IPS DF 19.7 (cell line): ENCODE data around the gene ARVCF.

Source experiments
- DNase-seq: peaks from one replicate; pipeline ENCODE4 v3.0.0-alpha.2; 2013; ENCODE audit warnings: low read depth, low spot score

Gene ARVCF

DNA sequence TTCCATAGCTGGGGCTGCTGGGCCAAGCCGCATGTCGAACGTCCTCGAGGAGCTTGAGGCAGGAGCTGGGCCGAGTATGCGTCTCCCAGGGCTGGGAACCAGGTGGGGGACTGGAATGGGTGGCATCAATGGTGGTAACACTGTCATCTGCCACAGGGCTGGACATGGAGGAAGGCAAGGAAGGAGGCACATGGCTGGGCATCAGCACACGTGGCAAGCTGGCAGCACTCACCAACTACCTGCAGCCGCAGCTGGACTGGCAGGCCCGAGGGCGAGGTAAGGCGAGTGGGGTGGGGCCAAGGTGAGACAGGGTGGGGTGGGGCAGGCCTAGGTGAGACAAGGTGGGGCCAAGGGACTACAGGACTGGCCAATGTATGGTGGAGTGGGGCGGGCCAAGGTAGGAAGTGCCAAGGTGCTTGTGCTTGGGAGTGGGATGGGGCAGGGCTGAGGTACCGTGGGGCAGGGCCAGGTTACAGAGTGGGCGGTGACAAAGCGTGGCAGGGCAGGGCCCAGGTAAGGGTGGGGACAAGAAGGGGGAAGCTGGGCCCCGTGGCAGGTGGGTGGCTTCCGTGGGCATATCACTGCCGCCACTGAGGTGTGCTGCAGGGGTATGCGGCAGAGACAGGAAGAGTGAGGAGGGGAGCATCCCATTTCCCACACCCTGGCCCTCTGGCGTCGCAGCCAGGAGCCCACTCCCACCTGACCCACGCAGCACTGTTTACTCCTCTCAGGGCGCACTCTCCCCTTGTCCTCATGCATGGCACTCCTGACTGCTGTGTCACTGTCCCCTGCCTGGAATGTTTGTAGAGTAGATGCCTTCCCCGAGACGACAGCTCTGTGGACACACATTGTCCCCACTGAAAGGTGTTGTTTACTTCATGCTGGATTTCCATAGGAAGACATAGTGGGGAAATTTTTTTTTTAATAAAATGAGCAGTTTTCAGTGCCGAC, 36.0 kb upstream of the ARVCF start:
- no peak for DNase-seq

- DNase-seq, result no peak
These were observed 35.3 kb upstream of the ARVCF start for GRCh38 chr22:20051927-20052308.

DNA sequence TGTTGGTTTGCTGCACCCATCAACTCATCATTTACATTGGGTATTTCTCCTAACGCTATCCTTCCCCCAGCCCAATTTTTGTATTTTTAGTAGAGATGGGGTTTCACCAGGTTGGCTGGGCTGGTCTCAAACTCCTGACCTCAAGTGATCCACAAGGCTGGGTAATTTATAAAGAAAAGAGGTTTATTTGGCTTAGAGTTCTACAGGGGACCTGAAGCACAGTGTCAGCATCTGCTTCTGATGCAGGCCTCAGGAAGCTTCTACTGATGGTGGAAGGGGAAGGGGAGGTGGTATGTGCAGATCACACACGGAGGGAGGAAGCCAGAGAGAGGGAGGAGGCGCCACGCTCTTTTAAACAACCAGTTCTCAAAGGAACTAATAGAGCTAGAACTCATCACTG, 30.1 kb upstream of the ARVCF start:
- no peak for DNase-seq

DNA sequence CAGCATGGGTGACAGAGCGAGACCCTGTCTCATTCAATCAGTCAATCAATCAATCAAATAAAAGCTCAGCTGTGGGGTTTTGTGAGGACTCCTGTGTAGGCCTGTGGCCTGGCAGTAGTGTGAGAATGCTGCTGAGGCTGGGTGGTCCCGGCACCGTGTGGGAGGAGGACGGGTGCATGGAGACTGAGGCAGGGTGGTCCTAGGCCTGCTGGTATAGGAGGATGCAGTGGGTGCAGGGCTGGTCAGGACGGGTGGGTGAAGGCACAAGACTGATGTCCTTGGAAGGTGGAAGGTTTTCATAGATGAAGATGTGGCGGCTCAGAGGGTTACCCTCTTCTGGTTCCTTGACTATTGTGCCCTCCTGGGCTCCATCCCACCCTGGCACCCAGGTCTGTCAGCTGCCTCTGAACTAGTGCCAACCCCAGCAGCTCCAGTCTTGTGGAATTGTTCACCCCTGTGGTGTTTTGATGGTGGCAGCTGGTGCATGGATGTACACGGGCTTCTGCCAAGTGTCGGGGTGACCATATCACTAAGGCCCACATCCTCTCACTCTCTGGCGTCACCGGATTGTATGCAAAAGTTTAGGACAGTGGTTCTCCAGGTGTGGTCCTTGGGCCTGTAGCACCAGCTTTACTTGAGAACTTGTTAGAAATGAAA, 28.0 kb upstream of the ARVCF start:
- DNase-seq, result no peak

GRCh38 chr22:20043997-20044342, 27.3 kb upstream of the ARVCF start:
- no peak for DNase-seq

DNA sequence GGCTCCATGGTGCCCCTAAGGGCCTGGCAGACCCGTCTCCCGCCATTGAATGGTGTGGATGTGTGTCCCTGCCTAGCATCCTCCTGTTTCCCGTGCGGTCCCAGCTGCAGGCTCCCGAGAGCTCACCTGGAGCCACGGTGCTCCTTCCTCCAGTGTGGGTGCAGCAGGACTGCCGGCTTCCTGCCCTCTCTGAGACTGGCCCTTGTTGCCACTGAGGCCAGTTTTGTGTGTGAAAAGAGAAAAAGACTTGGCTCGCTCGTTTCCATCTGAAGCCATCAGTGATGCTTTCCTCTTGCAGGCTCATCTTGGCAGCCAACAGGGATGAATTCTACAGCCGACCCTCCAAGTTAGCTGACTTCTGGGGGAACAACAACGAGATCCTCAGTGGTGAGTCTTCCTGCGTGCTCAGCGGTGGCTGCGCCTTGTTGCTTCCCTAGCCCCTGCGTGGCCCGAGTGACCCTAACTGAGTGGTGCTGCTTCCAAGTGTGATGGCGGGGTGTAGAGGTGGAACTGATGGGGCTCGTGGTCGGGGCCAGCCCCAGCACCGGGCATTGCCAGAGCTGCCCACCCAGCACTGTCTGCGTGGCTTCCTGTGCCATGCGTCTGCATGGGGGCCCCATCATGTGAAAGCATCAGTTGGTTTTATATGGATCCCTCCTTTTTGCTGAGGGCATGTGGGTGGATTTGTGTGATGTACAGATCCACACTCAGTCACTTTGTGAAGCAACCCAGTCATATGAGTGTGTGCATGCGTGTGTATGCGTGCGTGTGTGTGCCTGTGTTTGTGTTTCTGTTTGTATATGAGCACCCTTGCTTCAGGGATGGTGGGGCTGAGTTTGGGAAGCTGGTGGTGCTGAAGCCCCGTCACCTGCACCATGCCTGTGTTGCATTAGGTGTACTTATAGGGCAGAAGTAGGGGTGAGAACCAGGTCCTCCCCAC, 26.7 kb upstream of the ARVCF start:
- no peak for DNase-seq

DNA sequence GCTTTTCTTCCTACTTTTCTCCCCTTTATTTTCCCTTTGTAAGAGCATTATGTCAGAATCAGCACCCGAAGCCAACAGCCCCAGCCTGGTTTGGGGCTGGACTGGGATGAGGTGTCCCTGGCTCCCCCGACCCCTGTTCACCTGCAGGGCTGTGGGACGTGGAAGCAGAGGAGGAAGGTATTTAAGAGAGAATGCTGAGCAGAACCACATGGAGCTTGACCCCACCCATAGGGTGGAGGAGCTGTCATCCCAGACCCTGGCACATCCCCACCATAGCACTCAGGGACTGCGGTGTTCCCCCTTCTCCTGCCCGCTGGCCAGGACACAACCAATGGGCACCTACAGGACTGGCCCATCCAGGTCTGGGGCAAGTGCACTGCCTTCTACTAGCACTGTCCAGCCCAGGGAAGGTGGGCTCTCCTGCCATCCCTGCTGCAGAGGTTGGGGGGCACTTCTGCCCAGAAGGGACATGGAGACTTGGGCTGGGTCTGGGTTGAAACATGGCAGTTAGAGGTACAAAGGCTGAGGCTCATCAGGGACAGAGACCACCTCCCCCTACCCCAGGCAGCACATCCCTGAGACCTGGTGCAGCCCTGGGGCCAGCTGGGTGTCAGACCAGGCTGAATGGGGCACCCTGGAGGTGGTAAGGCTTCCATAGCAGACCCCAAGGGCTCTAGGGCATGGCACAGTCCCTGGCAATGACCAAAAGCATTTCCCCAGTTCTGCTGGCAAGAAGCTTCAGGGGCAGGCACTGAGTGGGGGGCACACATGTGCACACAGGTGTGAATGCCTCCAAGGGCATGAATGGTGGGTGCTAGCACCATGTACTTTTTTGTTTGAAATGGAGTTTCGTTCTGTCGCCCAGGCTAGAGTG, 23.9 kb upstream of the ARVCF start:
- DNase-seq, result no peak

- DNase-seq, result no peak
These were observed 23.2 kb upstream of the ARVCF start for GRCh38 chr22:20039683-20040325.

DNA sequence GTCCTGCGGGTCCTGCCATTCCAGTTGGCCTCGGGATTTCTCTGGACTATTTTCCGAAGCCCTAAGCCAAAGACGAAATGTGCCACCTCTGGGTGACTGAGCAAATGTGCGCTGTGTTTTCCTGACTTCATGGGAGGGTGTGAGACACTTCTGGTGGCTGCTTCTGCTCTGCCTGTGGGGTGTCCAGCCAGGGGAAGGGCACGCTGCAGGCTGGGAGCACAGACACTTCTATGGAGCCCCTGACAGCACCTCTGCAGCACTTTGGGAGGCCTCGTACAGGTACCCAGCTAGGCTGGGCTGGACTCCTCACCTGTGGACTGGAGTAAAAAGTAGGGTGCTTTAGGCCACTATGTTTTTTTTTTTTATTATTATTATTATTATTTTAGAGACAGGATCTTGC, 22.0 kb upstream of the ARVCF start:
- no peak for DNase-seq

GRCh38 chr22:20037419-20037818, 20.8 kb upstream of the ARVCF start:
- DNase-seq, result no peak

GRCh38 chr22:20036535-20037392, 20.1 kb upstream of the ARVCF start:
- no peak for DNase-seq

DNA sequence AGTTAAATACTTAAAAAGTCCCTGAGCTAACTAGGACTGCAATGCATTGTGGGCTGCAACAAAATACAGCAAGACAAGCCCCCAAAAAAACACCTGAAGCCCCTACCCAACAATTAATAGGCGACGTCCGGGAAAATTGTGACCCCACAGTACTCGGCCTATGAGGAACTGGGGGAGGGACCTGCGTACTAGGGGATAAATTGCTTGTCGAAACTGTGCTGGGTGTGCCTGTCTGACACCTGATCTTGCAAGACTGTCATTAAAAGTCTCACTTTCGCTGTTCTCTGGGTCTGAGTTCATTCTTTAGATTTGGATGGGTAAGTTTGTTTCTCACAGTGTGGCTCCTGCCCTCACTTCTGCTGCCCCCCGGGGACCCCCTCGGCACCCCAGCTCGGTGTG, 19.5 kb upstream of the ARVCF start:
- no peak for DNase-seq

DNA sequence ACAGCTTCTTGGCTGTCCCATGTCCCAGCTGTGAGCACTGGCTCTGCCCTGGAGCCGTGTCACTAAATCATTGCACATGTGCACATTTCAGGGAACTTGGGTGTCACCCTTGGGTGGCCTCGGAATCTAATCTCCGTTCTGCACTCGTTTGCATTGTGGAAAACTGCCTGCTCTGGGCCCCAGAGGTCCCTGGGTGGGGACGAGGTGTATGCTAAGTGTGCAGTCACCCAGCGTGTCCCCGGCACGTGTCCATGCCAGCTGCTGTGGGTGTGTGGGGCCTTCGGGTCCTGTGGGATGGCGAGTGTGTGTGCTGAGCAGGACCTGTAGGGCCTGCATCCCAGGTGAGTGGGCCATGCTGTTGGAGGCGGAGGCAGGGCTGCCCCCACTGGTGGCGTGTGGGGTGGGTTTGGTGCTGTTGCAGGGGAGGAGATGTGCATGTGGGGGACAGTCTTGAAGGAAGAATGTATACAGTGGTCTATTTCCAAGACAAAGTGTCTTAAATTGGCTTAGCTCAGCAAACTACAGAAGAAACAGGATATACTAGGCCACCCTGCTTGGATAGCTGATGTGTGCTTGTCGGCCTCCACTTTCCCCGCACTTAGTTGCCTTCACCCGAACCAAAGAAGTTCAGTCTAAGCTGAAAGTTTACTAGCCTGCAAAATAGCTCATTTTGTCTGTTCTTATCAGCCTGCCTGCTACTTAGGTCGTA, 18.9 kb upstream of the ARVCF start:
- no peak for DNase-seq

DNA sequence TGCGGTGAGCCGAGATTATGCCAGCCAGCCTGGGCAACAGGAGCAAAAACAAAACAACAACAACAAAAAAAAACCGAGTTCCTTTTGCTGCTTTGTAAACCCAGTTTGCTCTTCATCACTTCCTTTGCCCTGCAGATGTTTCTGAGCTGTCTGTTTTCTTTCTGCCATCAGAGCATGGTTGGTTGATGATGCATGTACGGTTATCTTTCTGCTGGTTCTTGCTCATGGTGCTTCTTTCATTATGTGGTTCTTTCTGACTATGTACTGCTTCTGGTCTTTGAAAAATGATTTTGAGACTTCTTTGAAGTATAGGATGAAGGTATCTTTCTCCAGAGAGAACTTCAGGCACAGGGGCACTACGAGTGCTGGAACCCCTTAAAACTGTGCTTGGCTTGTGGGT, 17.5 kb upstream of the ARVCF start:
- no peak for DNase-seq

- no peak for DNase-seq
These were observed 16.6 kb upstream of the ARVCF start for GRCh38 chr22:20033045-20033706.

- DNase-seq, result no peak
These were observed 15.9 kb upstream of the ARVCF start for GRCh38 chr22:20032407-20032991.

DNA sequence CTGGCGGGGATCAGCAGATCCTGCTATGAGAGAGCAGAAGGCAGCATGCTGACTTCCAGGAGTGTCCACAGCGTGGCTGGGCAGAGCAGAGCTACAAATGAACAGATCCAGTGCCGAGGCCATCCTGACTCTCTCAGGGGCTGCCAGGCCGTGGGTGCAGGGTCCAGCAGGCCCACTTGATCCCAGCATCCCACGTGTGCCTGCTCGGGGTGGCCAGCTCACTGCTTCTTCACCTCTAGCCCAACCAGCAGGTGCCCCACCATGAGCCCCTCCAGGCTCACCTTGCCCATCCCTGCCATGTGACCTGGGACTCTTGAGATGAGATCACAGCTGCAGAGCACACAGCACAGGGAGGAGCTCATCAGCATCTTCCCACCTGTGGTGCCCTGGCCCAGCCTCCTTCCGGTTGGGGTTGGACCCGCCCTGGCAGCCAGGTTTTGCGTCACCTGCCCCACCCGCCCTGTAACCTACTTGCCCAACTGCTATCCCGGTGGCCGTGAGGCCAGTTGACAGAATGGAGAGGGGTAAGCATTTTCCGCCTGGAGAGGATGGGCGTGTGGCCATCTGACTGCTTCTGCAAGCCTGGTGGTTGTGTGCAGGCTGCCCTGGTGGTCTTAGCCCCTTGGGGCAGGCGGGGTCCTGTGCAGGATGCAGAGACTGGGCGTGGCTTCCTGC, 15.2 kb upstream of the ARVCF start:
- no peak for DNase-seq
